HS-27A (cell line): Measurements from ENCODE around the gene DOCK9.

Source experiments
- DNase-seq: peaks from one replicate; pipeline ENCODE4 v3.0.0-alpha.2; 2012; ENCODE audit warnings: low read depth, missing footprints

The DOCK9 gene

DNA sequence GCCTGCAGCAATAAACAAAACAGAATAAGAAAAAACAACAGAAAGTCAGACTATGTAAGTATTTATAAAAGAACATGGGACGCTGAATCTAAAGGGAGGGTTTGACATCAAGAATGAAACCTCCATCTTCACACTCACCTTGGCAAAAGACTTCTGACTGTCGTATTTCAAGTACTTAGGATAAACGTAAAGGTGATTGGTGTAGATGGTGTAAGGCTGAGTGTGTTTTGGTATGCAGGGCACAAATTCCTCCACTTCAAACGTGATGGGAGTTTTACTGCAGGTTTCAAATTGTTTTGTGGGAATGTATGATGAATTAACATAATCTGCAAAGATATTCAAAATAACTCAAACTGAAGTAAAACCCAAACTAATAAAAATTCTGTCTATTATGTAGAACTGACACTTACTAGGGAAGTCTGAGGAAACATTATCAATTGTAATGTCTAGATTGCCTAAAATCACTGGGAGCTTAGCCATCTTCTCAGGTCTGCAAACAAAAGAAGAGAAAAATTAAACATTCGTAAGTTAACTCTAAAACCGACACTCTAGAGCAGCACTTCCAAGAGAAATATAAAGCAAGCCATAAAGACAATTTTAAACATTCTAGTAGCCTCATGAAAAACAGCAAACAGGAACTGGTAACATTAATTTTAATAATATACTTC, 89.5 kb downstream of the DOCK9 start:
- DNase-seq, result no peak

- no peak for DNase-seq
Measured at GRCh38 chr13:98886587-98887230, 91.2 kb downstream of the DOCK9 start.

- no peak for DNase-seq
Measured at GRCh38 chr13:98885600-98885999, 92.3 kb downstream of the DOCK9 start.

DNA sequence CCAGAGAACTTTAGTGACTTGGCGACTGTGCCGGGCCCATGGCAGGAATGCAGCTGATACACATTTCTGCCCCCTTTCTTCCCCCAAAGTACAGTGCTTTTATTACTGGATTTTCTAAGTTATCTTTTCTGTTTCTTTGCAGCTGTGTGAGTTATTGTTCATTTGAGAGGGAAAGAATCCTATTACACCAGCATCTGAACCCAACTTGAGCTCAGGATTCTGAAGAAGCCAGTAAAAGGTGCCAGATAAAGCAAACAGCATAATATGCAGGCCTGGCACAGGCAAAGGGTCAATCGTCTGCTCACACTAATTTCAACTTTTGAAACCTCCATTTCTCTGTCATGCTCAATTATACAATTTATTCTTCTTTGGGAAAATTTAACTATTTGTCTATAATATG, 93.9 kb downstream of the DOCK9 start:
- no peak for DNase-seq

GRCh38 chr13:98881390-98881789, 96.5 kb downstream of the DOCK9 start:
- no peak for DNase-seq

- no peak for DNase-seq
Measured at GRCh38 chr13:98880677-98881076, 97.2 kb downstream of the DOCK9 start.

- DNase-seq, result no peak
Measured at GRCh38 chr13:98879957-98880356, 97.9 kb downstream of the DOCK9 start.

- no peak for DNase-seq
Measured at GRCh38 chr13:98879127-98879520, 98.7 kb downstream of the DOCK9 start.

- DNase-seq, result no peak
Measured at GRCh38 chr13:98878486-98879126, 99.3 kb downstream of the DOCK9 start.

- no peak for DNase-seq
Measured at GRCh38 chr13:98877936-98878335, 99.9 kb downstream of the DOCK9 start.

DNA sequence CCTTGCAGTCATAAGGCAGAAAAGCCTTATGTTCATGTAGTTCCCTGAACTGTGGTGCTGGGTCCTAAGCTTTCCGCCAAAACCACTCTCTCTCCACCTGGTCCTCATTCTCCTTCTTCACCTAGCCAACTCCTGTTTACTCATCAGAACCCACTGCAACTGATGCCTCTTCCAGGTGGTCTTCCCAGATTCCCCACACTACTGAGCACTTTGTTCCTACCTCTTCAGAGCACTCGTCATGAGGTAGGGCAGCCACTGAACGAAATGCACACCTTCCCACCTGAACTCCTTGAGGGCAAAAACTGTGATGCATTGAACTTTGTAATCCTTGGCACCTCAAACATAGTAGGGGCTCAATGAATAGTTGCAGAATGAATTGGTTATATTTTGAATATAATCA, 100.4 kb downstream of the DOCK9 start:
- no peak for DNase-seq

DNA sequence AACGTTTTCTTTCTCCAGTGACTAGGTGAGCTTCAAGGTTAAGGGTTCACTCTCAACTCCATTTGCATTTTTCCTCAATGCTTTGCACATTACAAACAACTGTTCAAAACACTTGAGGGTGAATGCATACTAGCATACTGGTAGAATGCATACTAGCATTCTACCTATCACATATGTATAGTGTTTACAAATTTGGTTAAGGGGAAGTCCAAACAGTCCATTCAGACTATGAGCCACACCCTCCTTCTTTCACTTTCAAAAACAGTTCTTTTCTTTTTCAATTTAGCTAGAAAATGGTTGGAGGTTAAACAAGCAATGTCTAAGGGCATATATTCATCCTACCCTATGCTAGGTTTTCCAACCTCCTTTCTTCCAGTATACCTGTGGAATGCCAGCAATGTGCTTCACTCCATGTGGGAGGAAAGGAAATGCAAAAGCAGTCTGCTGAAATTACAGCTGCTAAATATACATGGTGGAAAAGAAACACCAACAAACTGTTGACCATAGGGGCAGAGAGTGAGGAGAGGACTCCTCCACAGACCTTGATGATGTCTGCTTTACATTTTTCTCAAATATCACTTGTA, 102.6 kb downstream of the DOCK9 start:
- DNase-seq, result no peak

GRCh38 chr13:98874029-98874397, 103.9 kb downstream of the DOCK9 start:
- no peak for DNase-seq

GRCh38 chr13:98873377-98874028, 104.4 kb downstream of the DOCK9 start:
- DNase-seq, result no peak

DNA sequence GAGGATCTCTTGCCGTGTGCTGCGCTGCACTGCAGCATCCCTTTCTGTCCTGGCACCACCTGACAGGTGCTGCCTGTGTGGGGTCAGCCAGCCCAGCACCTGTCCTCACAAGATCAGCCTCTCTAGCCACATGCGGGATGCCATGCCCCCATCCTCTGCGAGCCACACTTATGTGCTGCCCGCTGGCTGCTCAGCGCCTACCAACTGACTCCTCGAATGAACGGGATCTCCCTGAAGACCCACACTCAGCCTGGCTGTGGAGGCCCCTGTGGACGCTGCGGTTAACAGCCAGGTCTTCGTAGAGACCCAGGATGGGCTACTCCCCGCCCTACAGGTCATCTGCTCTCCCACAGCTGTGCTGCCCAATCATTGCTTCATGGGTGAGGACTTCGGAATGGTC, 106.1 kb downstream of the DOCK9 start:
- no peak for DNase-seq

DNA sequence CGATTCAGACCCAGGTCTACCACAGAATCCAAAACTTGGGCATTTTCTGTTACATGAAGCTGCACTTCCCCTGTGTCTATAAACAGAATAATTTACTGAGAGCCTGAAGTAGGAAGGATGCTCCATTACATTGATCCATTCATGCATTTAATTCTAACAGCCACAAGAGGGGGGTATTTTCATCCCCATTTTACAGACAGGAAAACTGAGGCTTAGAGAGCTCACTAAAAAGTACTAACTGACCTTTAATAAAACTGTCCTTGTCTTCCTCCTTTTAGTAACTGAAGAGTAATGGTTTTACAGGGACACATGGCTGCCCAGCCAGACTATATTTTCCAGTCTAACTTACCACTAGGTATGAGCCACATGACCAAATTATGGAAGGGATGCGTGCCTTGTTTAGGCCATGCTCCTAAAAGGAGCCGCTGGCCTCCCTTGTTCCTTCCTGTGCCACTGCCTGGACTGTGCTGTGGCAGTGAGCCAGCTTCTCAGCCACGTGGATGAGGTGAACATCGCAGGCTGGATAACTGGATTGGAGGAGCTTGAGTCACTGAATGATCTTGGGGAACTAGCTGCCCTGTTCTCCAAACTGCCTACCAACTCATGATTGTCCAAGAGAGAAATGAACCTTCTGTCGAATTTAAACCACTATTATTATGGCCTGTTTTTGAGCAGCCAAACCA, 108.3 kb downstream of the DOCK9 start:
- DNase-seq, result no peak

GRCh38 chr13:98868932-98869331, 108.9 kb downstream of the DOCK9 start:
- no peak for DNase-seq

DNA sequence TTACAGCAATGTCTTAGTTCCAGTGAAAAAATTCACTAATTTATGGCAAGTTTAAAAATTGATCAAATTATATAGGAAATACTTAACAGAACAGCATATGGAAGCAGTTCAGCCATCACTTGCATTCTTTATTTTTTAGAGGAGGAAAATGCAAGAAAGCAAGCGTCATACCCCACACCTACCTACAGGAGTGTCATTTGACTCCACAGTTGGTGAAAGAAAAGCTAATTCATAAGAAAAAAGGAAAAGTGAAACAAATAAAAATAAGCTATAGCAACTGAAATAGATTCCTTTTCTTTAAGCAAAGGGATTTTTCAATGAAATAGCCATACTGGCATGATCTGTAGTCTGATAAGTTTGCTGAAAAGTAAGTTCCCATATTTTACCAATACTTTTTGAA, 111.0 kb downstream of the DOCK9 start:
- DNase-seq, result no peak

DNA sequence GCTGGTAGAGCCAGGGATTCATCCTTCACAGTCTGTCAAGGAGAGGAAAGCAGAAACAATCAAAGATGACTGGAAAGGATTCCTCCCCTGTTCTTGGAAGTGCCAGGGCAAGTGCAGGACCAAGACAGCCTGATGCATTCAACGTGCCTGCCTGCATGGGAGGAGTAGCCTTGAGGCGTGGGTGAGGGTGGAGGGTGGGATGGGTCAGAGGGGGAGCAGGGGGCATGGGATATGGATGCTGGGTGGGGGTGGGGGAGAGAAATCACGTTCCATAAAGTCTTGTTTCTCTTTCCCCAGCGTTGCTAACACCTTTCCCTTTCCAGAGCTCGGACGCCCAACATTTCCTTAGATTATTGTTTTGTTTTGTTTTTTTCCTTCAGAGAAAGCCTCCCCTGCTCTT, 117.4 kb downstream of the DOCK9 start:
- no peak for DNase-seq

DNA sequence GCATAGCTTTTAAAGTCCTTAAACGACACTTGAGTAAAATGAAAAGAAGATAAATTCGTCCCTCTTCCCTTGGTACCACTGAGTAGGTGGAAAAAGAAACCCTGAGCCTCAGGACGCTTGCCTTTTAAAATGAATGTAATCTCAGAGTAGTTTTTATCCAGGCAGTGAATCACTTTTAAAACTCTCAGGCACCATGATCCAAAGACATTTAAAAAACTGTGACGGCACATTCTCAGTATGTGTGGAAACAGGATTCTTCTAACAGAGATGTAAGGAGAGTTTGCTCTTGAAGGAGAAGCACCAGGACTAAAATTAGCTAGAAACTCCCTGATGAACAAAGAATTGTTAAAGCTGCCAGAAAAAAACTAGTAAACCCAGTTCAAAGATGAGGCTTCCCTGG, 119.7 kb downstream of the DOCK9 start:
- no peak for DNase-seq

- DNase-seq, result no peak
Measured at GRCh38 chr13:98856983-98857382, 120.9 kb downstream of the DOCK9 start.

GRCh38 chr13:98854448-98854847, 123.4 kb downstream of the DOCK9 start:
- DNase-seq, result no peak
